NCI-H774 (cell line): ENCODE results near the gene ACSF3.

ENCODE experiments used
- DNase-seq: peaks from one replicate; lab custom pipeline; 2025; lab: John Stamatoyannopoulos, UW

The ACSF3 gene

DNA sequence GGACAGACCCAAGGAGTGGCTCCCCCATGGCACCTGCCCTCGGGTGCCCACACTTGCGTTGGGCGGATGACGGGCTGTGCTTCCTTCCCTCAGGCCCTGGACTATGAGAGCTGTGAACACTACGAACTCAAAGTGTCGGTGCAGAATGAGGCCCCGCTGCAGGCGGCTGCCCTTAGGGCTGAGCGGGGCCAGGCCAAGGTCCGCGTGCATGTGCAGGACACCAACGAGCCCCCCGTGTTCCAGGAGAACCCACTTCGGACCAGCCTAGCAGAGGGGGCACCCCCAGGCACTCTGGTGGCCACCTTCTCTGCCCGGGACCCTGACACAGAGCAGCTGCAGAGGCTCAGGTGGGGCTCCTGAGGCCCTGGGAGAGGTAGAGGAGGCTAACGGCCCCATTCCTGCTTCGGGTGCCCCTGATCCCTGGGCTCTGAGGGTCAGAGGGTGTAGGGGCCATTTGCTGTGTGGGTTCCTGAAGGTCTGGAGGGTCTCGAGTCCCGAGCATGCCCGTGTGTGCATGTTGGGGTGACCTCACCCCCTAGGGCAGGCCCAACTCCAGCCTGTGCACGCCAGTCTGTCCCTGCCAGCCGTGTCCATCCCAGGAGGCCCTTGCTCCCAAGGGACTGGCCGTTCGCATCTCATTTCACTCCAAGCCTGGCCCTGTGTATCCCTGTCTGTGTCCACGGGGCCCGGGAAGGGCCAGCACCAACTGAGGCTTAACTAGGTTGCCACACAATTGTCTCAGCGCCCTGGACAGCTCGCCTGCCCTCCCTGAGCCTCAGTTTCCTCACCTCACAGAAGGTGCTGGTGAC lies 96.7 kb downstream of the ACSF3 start:
- no peak for DNase-seq

DNA sequence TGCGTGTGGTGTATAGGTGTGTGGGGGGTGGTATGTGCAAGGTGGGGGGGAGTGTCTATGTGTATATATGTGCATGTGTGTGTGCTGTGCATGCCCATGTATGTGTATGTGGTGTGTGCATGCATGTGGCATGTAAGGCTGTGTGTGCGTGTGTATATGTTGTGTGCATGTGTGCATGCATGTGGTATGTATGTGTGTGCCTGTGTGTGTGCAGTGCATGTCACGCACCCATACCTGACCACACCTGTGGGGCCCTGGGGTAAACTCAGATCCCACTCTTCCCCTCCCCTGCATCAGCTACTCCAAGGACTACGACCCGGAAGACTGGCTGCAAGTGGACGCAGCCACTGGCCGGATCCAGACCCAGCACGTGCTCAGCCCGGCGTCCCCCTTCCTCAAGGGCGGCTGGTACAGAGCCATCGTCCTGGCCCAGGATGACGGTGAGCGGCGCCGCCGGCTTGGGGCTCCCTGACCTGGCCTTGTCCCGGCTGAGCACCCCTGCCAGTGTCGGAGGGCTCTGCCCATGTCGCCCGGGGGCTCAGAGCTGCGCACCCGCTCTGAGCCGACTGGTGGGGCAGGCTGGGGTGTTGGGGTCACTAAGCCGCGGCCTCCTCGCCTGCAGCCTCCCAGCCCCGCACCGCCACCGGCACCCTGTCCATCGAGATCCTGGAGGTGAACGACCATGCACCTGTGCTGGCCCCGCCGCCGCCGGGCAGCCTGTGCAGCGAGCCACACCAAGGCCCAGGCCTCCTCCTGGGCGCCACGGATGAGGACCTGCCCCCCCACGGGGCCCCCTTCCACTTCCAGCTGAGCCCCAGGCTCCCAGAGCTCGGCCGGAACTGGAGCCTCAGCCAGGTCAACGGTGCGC lies 97.6 kb downstream of the ACSF3 start:
- no peak for DNase-seq

DNA sequence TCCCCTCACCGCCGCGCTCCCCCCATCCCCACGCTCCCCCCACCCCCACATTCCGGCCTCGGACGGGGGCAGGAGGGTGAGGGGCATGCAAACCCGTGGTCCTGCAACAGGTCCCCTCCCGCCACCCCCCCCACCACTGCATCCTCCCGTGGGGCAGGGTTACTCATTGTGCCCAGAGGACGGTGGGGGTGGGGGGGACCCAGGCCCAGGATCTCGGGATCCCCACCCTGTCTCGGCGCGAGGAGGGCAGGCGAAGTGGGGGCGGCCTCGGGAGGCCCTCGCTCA lies 98.2 kb downstream of the ACSF3 start:
- DNase-seq = no peak

DNA sequence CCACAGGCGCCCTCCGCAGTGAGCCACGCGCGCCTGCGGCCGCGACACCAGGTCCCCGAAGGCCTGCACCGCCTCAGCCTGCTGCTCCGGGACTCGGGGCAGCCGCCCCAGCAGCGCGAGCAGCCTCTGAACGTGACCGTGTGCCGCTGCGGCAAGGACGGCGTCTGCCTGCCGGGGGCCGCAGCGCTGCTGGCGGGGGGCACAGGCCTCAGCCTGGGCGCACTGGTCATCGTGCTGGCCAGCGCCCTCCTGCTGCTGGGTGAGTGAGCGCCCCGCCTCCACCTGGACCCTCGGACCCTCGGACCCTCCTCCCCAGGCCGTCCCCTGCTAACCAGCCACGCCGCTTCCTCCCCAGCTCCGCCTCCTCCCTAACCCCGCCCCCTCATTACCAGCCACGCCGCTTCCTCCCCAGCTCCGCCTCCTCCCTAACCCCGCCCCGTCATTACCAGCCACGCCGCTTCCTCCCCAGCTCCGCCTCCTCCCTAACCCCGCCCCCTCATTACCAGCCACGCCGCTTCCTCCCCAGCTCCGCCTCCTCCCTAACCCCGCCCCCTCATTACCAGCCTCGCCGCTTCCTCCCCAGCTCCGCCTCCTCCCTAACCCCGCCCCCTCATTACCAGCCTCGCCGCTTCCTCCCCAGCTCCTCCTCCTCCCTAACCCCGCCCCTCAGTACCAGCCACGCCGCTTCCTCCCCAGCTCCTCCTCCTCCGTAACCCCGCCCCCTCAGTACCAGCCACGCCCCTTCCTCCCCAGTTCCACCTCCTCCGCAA lies 98.7 kb downstream of the ACSF3 start:
- peak; percentile 47 for DNase-seq

DNA sequence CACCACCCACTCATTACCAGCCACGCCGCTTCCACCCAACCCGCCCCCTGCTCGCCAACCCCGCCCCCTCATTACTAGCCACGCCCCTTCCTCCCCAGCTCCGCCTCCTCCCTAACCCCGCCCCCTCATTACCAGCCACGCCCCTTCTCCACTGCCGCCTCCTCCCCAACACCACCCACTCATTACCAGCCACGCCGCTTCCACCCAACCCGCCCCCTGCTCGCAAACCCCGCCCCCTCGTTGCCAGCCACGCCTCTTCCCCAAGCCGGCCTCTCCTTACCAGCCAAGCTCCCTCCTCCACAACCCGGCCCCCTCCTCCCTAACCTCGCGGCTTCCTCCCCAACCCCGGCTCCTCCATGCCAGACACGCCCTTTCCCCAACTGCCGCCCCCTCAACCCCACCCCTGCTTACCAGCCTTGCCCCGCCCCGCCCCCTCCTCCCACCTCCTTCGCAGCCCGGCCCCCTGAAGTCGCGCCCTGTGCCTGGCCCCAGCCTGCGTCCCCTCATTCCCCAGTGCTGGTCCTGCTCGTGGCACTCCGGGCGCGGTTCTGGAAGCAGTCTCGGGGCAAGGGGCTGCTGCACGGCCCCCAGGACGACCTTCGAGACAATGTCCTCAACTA lies 99.4 kb downstream of the ACSF3 start:
- DNase-seq = peak; percentile 20

DNA sequence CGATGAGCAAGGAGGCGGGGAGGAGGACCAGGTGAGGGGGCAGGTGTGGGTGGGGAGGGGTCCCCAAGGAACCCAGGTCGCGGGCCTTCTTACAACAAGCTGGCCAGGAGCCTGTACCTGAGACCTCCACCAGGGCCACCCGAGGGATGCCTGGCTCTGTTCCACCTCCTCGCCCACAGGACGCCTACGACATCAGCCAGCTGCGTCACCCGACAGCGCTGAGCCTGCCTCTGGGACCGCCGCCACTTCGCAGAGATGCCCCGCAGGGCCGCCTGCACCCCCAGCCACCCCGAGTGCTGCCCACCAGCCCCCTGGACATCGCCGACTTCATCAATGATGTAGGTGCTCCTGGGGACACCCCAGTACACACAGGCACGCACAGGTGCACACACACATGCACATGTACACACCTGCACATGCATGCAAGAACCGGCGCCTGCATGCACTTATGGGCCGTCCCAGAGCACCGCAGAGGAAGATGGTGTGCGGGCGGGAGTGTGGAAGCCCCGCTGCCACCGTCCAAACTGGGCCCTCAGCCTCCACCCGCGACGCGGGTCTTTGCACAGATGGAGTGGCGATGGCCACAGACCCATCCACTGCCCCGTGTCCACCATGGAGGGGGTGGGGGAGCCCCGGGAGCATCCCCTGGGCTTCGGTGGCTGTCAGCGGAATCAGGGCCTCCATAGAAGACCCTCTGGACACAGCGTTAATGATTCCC lies 100.1 kb downstream of the ACSF3 start:
- no peak for DNase-seq

DNA sequence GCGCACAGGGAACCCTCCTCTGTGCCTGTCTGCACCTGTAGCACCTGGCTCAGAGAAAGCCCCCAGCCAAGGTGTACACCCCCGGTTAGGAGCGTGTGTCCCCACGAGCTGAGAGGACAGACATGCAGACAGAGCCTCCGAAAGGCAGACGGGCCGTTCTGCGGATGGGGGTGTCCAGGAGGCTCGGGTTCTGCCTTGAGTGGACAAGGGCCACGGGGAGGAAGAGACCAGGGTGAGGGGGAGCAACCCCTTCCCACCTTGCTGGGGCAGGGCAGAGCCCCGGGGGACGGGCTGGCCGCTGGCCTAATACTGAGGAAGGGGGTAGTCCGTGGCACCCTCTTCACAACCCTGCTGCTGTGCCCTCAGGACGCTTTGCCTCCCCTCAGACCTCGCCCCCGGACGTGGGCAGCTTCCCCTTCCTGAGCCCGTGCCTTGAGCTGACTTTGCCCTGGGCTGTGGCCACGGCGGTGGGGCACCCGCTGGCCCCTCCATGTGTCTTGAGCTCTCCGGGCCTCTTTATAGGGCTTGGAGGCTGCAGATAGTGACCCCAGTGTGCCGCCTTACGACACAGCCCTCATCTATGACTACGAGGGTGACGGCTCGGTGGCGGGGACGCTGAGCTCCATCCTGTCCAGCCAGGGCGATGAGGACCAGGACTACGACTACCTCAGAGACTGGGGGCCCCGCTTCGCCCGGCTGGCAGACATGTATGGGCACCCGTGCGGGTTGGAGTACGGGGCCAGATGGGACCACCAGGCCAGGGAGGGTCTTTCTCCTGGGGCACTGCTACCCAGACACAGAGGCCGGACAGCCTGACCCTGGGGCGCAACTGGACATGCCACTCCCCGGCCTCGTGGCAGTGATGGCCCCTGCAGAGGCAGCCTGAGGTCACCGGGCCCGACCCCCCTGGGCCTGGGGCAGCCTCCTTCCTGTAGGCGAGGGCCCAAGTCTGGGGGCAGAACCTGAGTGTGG lies 101.0 kb downstream of the ACSF3 start:
- no peak for DNase-seq

DNA sequence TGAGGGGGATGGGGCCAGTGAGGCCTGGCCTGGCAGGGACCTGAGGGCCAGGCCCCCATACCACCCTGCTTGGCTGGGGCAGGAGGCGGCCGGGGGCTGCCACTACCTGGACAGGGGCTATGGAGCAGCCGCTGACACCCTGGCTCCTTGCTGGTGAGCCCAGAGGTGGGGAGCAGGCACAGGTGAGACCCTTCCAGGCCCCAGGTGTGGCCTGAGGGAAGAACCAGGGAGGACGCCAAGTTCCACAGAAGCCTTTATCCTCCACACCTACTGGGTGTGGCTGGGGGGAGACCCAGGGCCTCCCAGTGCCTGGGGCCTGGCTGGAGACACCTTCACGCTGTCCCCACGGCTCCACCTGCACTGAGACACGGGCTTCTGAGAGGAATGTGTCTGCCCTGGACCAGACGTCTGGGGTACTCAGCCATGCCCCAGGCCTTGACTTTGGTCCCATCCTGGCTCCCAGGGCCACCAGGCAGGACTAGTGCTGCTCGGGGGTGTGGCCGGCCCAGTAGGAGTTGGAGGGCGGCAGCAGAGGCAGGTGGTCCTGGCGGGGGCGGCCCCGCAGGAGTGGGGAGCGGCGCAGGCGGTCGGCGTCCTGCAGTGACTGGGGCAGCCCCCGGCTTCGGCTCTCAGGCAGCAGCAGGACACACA lies 102.0 kb downstream of the ACSF3 start:
- DNase-seq = no peak

DNA sequence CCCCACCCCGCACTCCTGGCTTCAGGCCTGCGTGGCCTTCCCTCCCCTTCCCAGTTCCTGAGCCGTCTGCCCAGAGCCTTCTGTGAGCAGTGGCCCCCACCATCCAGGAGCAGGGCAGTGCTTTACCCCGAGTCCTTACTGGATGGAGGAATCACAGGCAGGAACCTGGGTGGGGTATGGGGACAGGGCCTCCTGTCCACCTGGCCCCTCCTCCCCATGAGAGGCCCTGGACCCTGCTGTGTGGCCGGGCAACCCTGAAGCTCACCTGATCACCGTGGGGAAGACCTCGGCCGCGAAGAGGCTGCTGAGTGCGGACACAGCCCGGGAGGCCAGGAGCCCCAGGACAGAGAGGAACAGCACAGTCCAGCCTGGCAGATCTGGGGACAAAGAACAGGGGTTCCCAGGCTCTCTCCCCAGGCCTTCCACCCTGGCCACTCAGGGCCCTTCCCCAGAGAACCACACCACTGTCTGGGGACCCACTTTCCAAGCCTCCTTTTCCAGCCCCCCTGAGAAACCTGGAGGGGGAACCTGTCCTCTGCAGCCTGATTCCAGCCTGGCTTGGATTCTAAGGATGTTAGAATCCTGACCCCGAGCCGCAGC lies 103.5 kb downstream of the ACSF3 start:
- DNase-seq = no peak

DNA sequence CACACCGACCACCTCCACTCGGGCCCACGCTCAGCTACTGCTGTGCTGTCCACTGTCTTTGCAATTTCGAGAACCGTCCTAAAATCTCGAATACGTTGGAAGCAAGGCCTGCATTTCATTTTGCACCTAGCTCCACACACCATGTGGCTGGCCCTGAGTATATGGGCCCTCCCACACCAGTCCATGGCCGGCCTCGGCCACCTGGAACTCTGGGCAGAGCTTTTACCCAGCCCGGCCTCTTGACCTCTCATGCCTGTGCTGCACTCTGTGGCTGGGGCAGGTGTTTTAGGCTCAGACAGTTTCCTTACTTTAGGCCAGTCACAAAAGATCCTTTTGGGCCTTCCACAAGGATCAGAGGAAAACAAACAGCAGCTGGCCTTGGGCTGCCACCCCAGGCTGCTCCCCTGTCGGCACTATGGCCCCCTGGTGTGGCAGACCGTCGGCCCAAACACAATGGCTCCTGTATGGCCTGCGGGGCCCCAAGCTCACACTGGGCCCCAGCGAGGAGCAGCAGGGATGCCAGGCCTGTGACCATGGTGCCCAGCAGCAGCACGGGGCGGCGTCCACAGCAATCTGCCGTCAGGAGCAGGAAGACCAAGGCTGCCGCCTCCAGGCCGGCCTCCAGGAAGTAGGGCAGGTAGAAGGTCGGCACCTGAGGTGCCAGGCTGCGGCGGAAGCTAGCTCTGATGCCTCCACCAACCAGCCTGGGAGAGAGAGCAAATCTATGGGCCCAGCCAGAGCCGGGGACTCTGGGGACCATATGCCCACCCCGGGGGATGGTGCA lies 104.2 kb downstream of the ACSF3 start:
- no peak for DNase-seq

DNA sequence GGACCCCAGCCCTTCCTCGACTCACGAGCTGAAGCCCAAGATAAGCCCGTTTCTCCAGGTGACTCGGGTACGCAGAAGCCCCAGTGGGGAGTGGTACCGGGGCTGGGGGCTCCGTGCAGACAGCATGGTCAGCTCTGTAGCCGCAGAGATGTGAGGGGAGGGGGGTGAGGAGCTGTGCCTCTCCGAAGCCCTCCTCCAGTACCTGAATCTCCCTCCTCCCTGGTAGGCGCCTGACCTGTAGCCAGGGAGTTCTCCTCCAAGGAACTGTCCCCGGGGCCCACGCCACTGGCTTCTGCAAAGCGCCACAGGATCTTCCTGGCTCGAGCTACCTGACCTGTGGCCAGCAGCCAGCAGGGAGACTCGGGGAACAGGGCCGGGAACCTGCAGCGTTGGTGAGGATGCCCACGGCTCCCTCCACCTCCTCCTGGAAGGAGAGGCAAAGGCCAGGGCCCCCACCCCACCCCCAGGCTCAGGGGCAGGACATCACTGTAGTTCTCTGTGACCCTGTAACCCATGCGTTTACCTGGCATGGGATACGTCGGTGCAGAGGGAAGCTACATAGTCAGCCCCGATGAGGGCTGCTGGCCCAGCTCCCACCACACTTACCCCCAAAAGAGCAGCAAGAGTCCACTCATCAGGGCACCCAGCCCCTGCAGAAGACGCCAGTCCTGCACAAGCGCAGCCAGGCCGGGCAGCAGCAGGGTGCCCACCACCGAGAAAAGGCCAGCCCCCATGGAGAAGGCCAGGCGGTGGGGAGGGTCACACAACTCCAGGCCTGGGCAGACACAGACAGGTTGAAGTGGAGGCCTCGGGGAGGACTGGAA lies 105.0 kb downstream of the ACSF3 start:
- DNase-seq = no peak

DNA sequence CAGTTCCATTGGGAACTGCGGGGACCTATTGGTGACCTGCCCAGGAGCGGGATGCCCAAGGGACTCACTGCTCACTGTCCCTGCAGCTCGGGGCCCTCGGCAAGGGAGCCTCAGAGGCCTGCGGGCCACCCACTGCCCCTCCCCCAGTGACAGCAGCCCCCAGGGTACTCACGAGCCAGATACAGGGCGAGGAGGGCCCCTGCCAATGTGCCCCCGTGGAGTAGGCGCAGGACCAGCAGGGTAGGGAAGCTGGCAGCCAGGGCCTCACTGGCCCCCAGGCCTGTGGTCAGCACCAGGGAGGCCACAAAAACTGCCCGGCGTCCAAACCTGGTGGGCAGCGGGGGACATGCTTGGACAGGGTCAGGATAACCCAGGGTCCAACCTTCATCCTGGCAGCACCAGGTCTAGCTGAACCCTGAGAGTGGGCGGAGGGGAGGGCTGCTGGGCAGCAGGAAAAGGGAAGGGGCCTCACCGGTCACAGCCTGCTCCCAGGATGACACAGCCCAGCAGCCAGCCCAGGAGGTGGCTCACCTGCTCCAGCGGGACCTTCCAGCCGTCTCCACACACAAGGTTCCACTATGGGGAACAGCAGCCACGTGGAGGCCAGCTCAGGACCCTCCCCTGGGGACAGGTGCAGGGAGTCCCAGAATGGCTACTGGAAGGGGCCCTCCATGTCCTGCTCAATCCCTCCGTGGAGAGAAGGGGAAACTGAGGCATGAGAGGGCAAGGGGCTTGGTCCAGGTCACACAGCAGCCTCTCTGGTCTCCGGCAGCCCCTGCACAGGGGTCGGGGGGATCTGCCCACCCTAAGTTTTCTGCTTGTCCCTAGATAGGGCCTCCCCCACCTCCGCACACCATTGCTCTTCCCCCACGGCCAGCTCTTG lies 105.8 kb downstream of the ACSF3 start:
- DNase-seq = no peak

DNA sequence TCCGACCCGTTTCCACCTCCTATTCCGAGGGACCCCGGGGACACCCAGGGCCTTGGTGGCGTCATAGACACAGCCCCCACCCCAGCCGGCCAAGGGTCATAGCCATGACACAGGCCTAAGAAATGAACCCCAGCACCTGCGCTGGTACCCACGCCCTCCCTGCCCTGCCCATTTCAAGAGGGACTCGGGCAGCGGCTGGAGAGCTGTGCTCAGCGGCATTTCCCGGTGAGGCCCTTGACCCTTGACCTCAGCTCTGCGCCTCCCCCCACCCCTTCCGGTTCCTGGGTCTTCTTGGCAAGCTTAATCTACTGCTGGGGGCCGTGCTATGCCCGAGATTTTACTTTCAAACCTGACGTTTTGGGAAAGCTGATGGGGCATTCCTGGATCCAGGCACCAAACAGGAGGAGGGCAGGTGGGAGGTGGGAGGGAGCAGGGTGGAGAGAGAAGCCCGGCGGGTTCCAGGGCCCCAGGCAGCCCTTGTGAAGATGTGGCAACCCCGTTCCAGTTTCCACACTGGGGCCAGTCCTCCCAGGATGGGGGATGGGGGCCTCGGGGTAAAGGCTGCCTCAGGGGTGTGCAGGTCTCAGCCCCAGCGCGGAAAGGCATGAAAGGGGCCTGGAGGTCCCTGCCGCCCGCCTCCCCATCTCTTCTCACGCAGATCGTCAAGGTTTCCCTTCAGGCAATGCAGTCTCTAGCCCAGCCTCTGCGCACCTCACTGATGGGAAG lies 106.6 kb downstream of the ACSF3 start, which contains the start of gene SLC22A31:
SLC22A31 (minus strand) TSS at position 414 of the 726 bp plus-strand sequence; CDS start at position 378, 36 bp downstream.
- DNase-seq = no peak

DNA sequence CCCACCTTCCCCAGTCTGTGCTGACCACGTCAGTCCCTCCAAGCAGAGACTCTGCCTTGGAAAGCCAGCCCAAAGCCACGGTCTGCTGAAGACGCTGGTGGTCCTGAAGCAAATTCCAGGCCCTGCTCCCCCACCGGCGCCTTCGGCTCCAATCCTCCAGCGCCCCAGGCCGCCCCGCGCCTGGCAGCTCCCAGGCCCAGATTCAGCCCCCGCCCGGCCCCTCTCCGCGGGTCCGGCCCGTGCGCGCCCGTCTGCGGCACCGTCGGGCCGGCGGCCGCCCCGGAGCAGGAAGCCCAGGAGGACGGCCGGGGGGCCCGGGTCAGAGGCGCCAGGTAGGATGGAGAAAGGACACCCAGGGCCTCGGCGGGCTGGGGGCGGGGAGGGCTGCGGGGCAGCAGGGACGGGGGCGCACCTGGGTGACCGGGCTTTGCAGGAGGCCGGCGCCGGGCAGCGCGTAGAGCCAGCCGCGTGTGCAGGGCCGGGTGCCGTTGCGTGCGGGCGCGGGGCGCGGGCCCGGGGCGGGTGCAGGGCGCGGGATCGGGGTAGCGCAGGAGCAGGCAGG lies 107.3 kb downstream of the ACSF3 start:
- DNase-seq = no peak
